ENCODE results near the gene SAP30L. TPM values are rescaled to one million over a fixed set of nuclear protein-coding genes. Genes with fewer than 3 reads are reported as not detected.

SAP30L gene
- total and polyA plus RNA-seq, 2 of the 13 experiments (the other 11 are each of a cell fraction or from before 2014, with no cell fraction given), result 27.9 to 37.2 TPM

DNA sequence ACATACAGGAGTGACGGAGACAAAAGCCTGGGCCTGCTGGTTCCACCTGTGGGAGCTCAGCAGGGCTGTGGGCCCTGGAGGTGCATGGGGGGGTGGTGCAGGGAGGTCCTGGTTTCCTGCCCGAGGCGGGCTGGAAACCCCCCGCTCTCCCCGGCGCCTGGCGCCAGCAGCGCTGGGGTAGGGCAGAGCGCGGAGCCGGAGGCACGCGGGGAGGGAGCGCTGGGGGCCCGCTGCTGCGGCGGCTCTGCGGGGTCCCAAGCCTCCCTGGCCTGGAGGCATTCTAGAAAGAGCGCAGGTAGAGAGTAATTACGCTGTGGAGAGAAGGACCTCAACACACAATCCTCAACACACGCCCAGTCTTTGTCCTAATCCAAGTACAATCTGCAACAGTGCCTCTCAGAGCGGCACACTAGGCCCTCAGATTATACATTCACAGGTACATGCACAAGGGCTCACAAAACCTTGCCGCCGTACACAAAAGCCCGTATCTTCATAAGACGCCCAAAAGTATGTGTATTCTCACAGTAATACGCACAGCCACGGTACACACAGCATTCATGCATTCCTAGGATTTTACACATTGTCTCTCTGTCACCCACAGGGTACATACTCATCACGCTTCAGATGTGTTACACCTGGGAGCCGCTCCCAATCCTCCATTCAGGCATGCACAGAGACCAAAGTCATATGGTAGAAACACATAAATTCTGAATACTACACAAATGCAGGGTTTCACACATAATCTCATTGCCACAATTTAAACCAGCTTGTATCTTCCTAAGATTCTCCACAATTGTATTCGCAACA is 34.4 kb downstream of the SAP30L start (continued):
- TF ChIP-seq, protein P1, sequence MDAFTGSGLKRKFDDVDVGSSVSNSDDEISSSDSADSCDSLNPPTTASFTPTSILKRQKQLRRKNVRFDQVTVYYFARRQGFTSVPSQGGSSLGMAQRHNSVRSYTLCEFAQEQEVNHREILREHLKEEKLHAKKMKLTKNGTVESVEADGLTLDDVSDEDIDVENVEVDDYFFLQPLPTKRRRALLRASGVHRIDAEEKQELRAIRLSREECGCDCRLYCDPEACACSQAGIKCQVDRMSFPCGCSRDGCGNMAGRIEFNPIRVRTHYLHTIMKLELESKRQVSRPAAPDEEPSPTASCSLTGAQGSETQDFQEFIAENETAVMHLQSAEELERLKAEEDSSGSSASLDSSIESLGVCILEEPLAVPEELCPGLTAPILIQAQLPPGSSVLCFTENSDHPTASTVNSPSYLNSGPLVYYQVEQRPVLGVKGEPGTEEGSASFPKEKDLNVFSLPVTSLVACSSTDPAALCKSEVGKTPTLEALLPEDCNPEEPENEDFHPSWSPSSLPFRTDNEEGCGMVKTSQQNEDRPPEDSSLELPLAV (CRISPR knock-in tag; conservative IDR thresholded peaks at IDR 0.05; ENCODE audit: low read depth), result no peak
- TF ChIP-seq FOXM1 (CRISPR knock-in tag; IDR thresholded peaks at IDR 0.05) (no peak), BORCS8-MEF2B (CRISPR knock-in tag; IDR thresholded peaks at IDR 0.05) (no peak), ZNF605 (CRISPR knock-in tag; IDR thresholded peaks at IDR 0.05) (no peak), STAG1 (CRISPR knock-in tag; IDR thresholded peaks at IDR 0.05) (no peak), SIX1 (CRISPR knock-in tag; IDR thresholded peaks at IDR 0.05; ENCODE audit: borderline replicate concordance) (no peak), NFIC (IDR thresholded peaks at IDR 0.05; ENCODE audit: low read length) (no peak), JARID2 (CRISPR knock-in tag; IDR thresholded peaks at IDR 0.05; ENCODE audit: insufficient replicate concordance) (no peak), ZNF530 (CRISPR knock-in tag; IDR thresholded peaks at IDR 0.05; ENCODE audit: low read depth) (no peak), ELK4 (CRISPR knock-in tag; IDR thresholded peaks at IDR 0.05; ENCODE audit: borderline replicate concordance) (no peak), MEF2D (CRISPR knock-in tag; IDR thresholded peaks at IDR 0.05) (no peak)
